Ishikawa (cell line): ENCODE measurements around the gene TXNRD3.

Source experiments
- CEBPB ChIP-seq: IDR thresholded peaks from 2 replicates; pipeline ENCODE4 v1.6.1; 2012
- EP300 ChIP-seq: IDR thresholded peaks from 2 replicates; pipeline ENCODE4 v1.6.1; 2012; ENCODE audit warnings: borderline replicate concordance
- RAD21 ChIP-seq: IDR thresholded peaks from 2 replicates; pipeline ENCODE4 v1.6.1; 2012; ENCODE audit warnings: low read depth
- TAF1 ChIP-seq: IDR thresholded peaks from 2 replicates; pipeline ENCODE4 v1.6.1; 2012; ENCODE audit warnings: low read depth, mild to moderate bottlenecking
- TF ChIP-seq, protein P1 (sequence below): IDR thresholded peaks from 2 replicates; pipeline ENCODE4 v1.6.1; 2012; ENCODE audit warnings: low read depth, mild to moderate bottlenecking

DNA sequence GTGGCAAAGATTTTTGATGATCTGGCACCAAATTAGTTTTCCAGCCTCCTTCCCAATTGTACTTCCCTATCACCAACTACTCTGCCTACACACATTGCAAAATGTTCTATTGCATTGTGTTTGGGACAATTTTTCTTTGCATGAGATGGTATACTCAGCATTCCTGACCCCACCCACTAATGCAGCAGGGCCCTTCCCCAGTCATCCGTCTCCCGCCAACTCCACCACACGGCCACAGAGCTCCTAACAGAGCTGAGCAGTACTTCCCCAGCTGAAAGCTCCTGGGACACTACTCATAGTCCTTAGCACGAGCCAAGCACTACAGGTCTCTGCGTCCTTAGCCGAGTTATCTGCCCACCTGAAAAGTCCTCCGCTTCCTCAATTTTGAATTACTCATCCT, 34.2 kb downstream of the TXNRD3 start:
- no peak for TF ChIP-seq EP300
- TF ChIP-seq RAD21, result no peak
- no peak for TF ChIP-seq CEBPB
- TF ChIP-seq, protein P1, sequence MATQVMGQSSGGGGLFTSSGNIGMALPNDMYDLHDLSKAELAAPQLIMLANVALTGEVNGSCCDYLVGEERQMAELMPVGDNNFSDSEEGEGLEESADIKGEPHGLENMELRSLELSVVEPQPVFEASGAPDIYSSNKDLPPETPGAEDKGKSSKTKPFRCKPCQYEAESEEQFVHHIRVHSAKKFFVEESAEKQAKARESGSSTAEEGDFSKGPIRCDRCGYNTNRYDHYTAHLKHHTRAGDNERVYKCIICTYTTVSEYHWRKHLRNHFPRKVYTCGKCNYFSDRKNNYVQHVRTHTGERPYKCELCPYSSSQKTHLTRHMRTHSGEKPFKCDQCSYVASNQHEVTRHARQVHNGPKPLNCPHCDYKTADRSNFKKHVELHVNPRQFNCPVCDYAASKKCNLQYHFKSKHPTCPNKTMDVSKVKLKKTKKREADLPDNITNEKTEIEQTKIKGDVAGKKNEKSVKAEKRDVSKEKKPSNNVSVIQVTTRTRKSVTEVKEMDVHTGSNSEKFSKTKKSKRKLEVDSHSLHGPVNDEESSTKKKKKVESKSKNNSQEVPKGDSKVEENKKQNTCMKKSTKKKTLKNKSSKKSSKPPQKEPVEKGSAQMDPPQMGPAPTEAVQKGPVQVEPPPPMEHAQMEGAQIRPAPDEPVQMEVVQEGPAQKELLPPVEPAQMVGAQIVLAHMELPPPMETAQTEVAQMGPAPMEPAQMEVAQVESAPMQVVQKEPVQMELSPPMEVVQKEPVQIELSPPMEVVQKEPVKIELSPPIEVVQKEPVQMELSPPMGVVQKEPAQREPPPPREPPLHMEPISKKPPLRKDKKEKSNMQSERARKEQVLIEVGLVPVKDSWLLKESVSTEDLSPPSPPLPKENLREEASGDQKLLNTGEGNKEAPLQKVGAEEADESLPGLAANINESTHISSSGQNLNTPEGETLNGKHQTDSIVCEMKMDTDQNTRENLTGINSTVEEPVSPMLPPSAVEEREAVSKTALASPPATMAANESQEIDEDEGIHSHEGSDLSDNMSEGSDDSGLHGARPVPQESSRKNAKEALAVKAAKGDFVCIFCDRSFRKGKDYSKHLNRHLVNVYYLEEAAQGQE, result no peak
- TF ChIP-seq TAF1, result no peak
